H9 (cell line): ENCODE data around the gene HNF4A. TPM values are rescaled to one million over a fixed set of nuclear protein-coding genes. Genes with fewer than 3 reads are reported as not detected.

ENCODE experiments used
- DNase-seq: peaks from one replicate; pipeline ENCODE4 v3.0.0-alpha.2; 2017
- H2AFZ ChIP-seq: one replicate; pipeline ENCODE4 v1.6.1; 2013; ENCODE audit warnings: mild to moderate bottlenecking, low read length, control low read depth, moderate library complexity
- H2AK5ac ChIP-seq: 2 replicates; pipeline ENCODE4 v1.6.1; 2013; ENCODE audit warnings: low read length, control low read depth, mixed read lengths; ENCODE audit not compliant: insufficient read length
- H2BK120ac ChIP-seq: one replicate; pipeline ENCODE4 v1.6.1; 2013; ENCODE audit warnings: low read depth, mild to moderate bottlenecking, low read length, control low read depth, inconsistent platforms; ENCODE audit not compliant: poor library complexity, severe bottlenecking
- H2BK12ac ChIP-seq: 2 replicates; pipeline ENCODE4 v1.6.1; 2013; ENCODE audit warnings: low read length, control low read depth, mixed read lengths, low read depth; ENCODE audit not compliant: insufficient read length
- H2BK15ac ChIP-seq: 2 replicates; pipeline ENCODE4 v1.6.1; 2013; ENCODE audit warnings: low read depth, low read length, control low read depth
- H2BK20ac ChIP-seq: one replicate; pipeline ENCODE4 v1.6.1; 2013; ENCODE audit warnings: low read depth, mild to moderate bottlenecking, low read length, control low read depth, inconsistent platforms; ENCODE audit not compliant: poor library complexity, severe bottlenecking
- H2BK5ac ChIP-seq: 2 replicates; pipeline ENCODE4 v1.6.1; 2013; ENCODE audit warnings: low read length, control low read depth, mixed read lengths; ENCODE audit not compliant: insufficient read length
- H3K14ac ChIP-seq: 2 replicates; pipeline ENCODE4 v1.6.1; 2013; ENCODE audit warnings: low read length, control low read depth; ENCODE audit not compliant: insufficient read depth
- H3K18ac ChIP-seq: 2 replicates; pipeline ENCODE4 v1.6.1; 2013; ENCODE audit warnings: low read depth, mild to moderate bottlenecking, mixed read lengths, low read length, control low read depth; ENCODE audit not compliant: insufficient read length
- H3K23ac ChIP-seq: 2 replicates; pipeline ENCODE4 v1.6.1; 2013; ENCODE audit warnings: low read length, control low read depth, mixed read lengths, low read depth; ENCODE audit not compliant: insufficient read length
- H3K23me2 ChIP-seq: 2 replicates; pipeline ENCODE4 v1.6.1; 2013; ENCODE audit warnings: low read depth, mild to moderate bottlenecking, mixed read lengths, low read length, control low read depth; ENCODE audit not compliant: insufficient read length, poor library complexity, severe bottlenecking
- H3K27ac ChIP-seq: 2 replicates; pipeline ENCODE4 v1.5.1; 2013; ENCODE audit warnings: low read length, control low read depth, mixed read lengths, low read depth; ENCODE audit not compliant: insufficient read length
- H3K27me3 ChIP-seq: 2 replicates; pipeline ENCODE4 v1.6.1; 2013; ENCODE audit warnings: low read length, control low read depth, inconsistent platforms; ENCODE audit not compliant: insufficient read depth
- H3K4ac ChIP-seq: 2 replicates; pipeline ENCODE4 v1.6.1; 2013; ENCODE audit warnings: low read depth, mild to moderate bottlenecking, control low read depth, inconsistent platforms, low read length, moderate library complexity
- H3K4me1 ChIP-seq: 2 replicates; pipeline ENCODE4 v1.6.1; 2013; ENCODE audit warnings: low read length, control low read depth, inconsistent platforms; ENCODE audit not compliant: insufficient read depth
- H3K4me2 ChIP-seq: 2 replicates; pipeline ENCODE4 v1.6.1; 2013; ENCODE audit warnings: low read length, control low read depth, mixed read lengths; ENCODE audit not compliant: insufficient read length, insufficient read depth
- H3K56ac ChIP-seq: 2 replicates; pipeline ENCODE4 v1.6.1; 2013; ENCODE audit warnings: low read depth, mild to moderate bottlenecking, mixed read lengths, low read length, control low read depth; ENCODE audit not compliant: insufficient read length
- H3K79me1 ChIP-seq: 2 replicates; pipeline ENCODE4 v1.6.1; 2013; ENCODE audit warnings: low read depth, mild to moderate bottlenecking, moderate library complexity, low read length, control low read depth, inconsistent platforms; ENCODE audit not compliant: insufficient read depth, poor library complexity, severe bottlenecking
- H3K79me2 ChIP-seq: 2 replicates; pipeline ENCODE4 v1.6.1; 2013; ENCODE audit warnings: low read length, control low read depth, inconsistent platforms; ENCODE audit not compliant: insufficient read depth
- H3K9ac ChIP-seq: 2 replicates; pipeline ENCODE4 v1.6.1; 2013; ENCODE audit warnings: low read length, control low read depth, mixed read lengths; ENCODE audit not compliant: insufficient read length; ENCODE audit errors: extremely low read depth
- H3K9me3 ChIP-seq: one replicate; pipeline ENCODE4 v1.6.1; 2013; ENCODE audit warnings: low read depth, low read length, inconsistent platforms; ENCODE audit not compliant: control insufficient read depth
- H3T11ph ChIP-seq: one replicate; pipeline ENCODE4 v1.6.1; 2013; ENCODE audit warnings: mild to moderate bottlenecking, low read length, control low read depth, inconsistent platforms
- H4K20me1 ChIP-seq: one replicate; pipeline ENCODE4 v1.6.1; 2013; ENCODE audit not compliant: control insufficient read depth, insufficient read length, insufficient read depth
- H4K5ac ChIP-seq: 2 replicates; pipeline ENCODE4 v1.6.1; 2013; ENCODE audit warnings: low read depth, mild to moderate bottlenecking, mixed read lengths, low read length, control low read depth; ENCODE audit not compliant: insufficient read length
- H4K8ac ChIP-seq: replicated peaks from 2 replicates; pipeline ENCODE4 v1.6.1; 2013; ENCODE audit warnings: low read length, control low read depth, mixed read lengths, low read depth; ENCODE audit not compliant: insufficient read length
- H4K91ac ChIP-seq: 2 replicates; pipeline ENCODE4 v1.6.1; 2013; ENCODE audit warnings: low read depth, mild to moderate bottlenecking, moderate library complexity, mixed read lengths, low read length, control low read depth; ENCODE audit not compliant: insufficient read length
- H3K27ac Mint-ChIP-seq, 3 experiments: 2 replicates in 2 of 3; 3 replicates in 1 of 3; pipeline ENCODE4 v1.8.0; 2020 to 2021; ENCODE audit warnings: mixed read lengths in 3 of 3, mild to moderate bottlenecking in 1 of 3, moderate library complexity in 1 of 3
- H3K27me3 Mint-ChIP-seq: 2 replicates; pipeline ENCODE4 v1.8.0; 2021; ENCODE audit warnings: low read depth, mild to moderate bottlenecking, moderate library complexity, mixed read lengths
- H3K36me3 Mint-ChIP-seq, 3 experiments: 2 replicates in 2 of 3; 3 replicates in 1 of 3; pipeline ENCODE4 v1.8.0; 2020 to 2021; ENCODE audit warnings: low read depth in 3 of 3, mixed read lengths in 3 of 3; ENCODE audit not compliant: insufficient read depth in 1 of 3
- H3K4me1 Mint-ChIP-seq, 2 experiments: 2 replicates each; pipeline ENCODE4 v1.8.0; 2020; ENCODE audit warnings: mixed read lengths in 2 of 2
- H3K4me3 Mint-ChIP-seq, 2 experiments: 2 replicates in 1 of 2; 3 replicates in 1 of 2; pipeline ENCODE4 v1.8.0; 2020 to 2021; ENCODE audit warnings: mild to moderate bottlenecking in 2 of 2, mixed read lengths in 2 of 2, moderate library complexity in 1 of 2
- H3K9me3 Mint-ChIP-seq, 2 experiments: 2 replicates in 1 of 2; 3 replicates in 1 of 2; pipeline ENCODE4 v1.8.0; 2020; ENCODE audit warnings: mild to moderate bottlenecking in 2 of 2, mixed read lengths in 2 of 2, moderate library complexity in 1 of 2
- WGBS: extraction: QIAGEN DNeasy Blood & Tissue Kit; methylation state at CpG from one replicate; pipeline ENCODE4 v1.1.7; 2013; ENCODE audit warnings: missing lambda C conversion rate, low lambda C conversion rate, mixed read lengths; ENCODE audit not compliant: insufficient read length; ENCODE audit errors: extremely low coverage; 5-methylcytosine and 5-hydroxymethylcytosine counted together
- total RNA-seq: library from RNA; stranded (reverse); gene quantifications from 2 replicates; pipeline ENCODE4 v1.2.1, GENCODE V29; 2021
- TF ChIP-seq, protein P1 (sequence below): fragments of 200-600 bp; sonication (generic); conservative IDR thresholded peaks from 3 replicates; pipeline ENCODE4 v1.8.0; 2021; ENCODE audit warnings: antibody characterized with exemption, mild to moderate bottlenecking

HNF4A gene
- total RNA-seq, 1 experiment from 2014 or later, result not detected

DNA sequence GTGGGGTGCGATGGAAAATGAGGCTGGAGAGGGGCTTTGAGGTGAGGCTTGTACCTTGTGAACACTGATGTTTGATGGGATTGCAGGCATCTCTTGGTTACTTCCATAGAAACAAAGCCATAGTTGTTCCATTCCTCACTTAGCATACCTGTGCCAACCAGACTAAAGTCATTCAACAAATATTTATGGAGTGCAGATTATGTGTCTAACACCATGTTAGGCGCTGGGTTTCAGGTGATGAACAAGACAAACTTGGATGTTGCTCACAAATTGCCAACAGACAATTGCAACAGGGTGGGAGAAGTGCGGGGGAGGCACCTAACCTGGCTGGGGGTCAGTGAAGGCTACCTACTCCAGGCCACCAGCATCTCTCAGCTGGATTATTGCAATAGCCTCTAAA lies 121.7 kb downstream of the HNF4A start:
- H3K27ac Mint-ChIP-seq, result no peak overlapping the region

More for the DNA sequence above, 121.7 kb downstream of the HNF4A start:
- no peaks in the 10 kb centered on the region for H3K9me3 Mint-ChIP-seq
- peaks cover 5% of the 10 kb centered on the region for H3K27me3 Mint-ChIP-seq
- no peaks in the 10 kb centered on the region for H3K23me2 ChIP-seq
- no peak overlapping the region for H3K27ac ChIP-seq
- H4K91ac ChIP-seq, result no peak overlapping the region
- peaks cover 16 to 18% of the 10 kb centered on the region in 2 experiments for H3K4me1 Mint-ChIP-seq
- no peaks in the 10 kb centered on the region for H3K9me3 ChIP-seq
- no peaks in the 10 kb centered on the region for H3K79me2 ChIP-seq
- no peak overlapping the region for H3T11ph ChIP-seq
- H2BK20ac ChIP-seq, result no peak overlapping the region
- DNase-seq, result no peak
- TF ChIP-seq, protein P1, sequence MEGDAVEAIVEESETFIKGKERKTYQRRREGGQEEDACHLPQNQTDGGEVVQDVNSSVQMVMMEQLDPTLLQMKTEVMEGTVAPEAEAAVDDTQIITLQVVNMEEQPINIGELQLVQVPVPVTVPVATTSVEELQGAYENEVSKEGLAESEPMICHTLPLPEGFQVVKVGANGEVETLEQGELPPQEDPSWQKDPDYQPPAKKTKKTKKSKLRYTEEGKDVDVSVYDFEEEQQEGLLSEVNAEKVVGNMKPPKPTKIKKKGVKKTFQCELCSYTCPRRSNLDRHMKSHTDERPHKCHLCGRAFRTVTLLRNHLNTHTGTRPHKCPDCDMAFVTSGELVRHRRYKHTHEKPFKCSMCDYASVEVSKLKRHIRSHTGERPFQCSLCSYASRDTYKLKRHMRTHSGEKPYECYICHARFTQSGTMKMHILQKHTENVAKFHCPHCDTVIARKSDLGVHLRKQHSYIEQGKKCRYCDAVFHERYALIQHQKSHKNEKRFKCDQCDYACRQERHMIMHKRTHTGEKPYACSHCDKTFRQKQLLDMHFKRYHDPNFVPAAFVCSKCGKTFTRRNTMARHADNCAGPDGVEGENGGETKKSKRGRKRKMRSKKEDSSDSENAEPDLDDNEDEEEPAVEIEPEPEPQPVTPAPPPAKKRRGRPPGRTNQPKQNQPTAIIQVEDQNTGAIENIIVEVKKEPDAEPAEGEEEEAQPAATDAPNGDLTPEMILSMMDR, result no peak
- H3K79me1 ChIP-seq, result no peaks in the 10 kb centered on the region
- H2AK5ac ChIP-seq, result no peak overlapping the region
- no peak overlapping the region for H2BK120ac ChIP-seq
- no peak overlapping the region for H2BK15ac ChIP-seq
- H2BK12ac ChIP-seq, result no peak overlapping the region
- no peak overlapping the region for H3K23ac ChIP-seq
- no peaks in the 10 kb centered on the region for H4K20me1 ChIP-seq
- no peak overlapping the region for H3K18ac ChIP-seq
- no peak overlapping the region for H3K56ac ChIP-seq
- H2BK5ac ChIP-seq, result no peak overlapping the region
- WGBS, result no CpG with 5 or more reads among the region's 3 CpGs
- H3K36me3 Mint-ChIP-seq, result peaks cover 7 to 21% (median 19%) of the 10 kb centered on the region in 3 experiments; a peak in 6 of 7 replicates
- H3K4me3 Mint-ChIP-seq, result peak overlapping the region; percentile 25 to 95; a peak in 4 of 5 replicates
- H3K4ac ChIP-seq, result no peak overlapping the region
- H3K9ac ChIP-seq, result no peak overlapping the region
- no peak overlapping the region for H3K4me2 ChIP-seq
- no peak overlapping the region for H4K8ac ChIP-seq
- no peaks in the 10 kb centered on the region for H3K27me3 ChIP-seq
- H2AFZ ChIP-seq, result no peak overlapping the region
- peaks cover 3% of the 10 kb centered on the region; the same call in 1 of the 2 replicates for H3K4me1 ChIP-seq
- H4K5ac ChIP-seq, result no peak overlapping the region
- H3K14ac ChIP-seq, result no peak overlapping the region
